H7 (cell line): Measurements from ENCODE around the gene ZNF236. TPM values are rescaled to one million over a fixed set of nuclear protein-coding genes. Genes with fewer than 3 reads are reported as not detected.
"Not testable (repeated sequence)": the region's sequence is repeated elsewhere in the genome, so short reads cannot be mapped to it uniquely, and the experiment has no call there.

Experiments used
- DNase-seq: peaks from one replicate; pipeline ENCODE4 v3.0.0; 2012
- H3K27me3 ChIP-seq: 2 replicates; pipeline ENCODE4 v1.6.0; 2011; ENCODE audit warnings: mild to moderate bottlenecking, low read length; ENCODE audit not compliant: control insufficient read depth, insufficient read depth
- H3K36me3 ChIP-seq: replicated peaks from 2 replicates; pipeline ENCODE4 v1.5.1; 2011; ENCODE audit warnings: low read length; ENCODE audit not compliant: control insufficient read depth, insufficient read depth
- H3K4me3 ChIP-seq: 2 replicates; pipeline ENCODE4 v1.5.1; 2011; ENCODE audit warnings: low read depth, mild to moderate bottlenecking, control low read depth, low read length, moderate library complexity; ENCODE audit not compliant: insufficient read depth
- total RNA-seq: library from RNA; depleted of rRNA; stranded (reverse); fragments of >200 nt; shearing (Covaris generic); gene quantifications from 2 replicates; pipeline ENCODE4 v1.2.3, GENCODE V29; 2014

Gene ZNF236
- total RNA-seq, 1 experiment from 2014 or later: 9.1 TPM

DNA sequence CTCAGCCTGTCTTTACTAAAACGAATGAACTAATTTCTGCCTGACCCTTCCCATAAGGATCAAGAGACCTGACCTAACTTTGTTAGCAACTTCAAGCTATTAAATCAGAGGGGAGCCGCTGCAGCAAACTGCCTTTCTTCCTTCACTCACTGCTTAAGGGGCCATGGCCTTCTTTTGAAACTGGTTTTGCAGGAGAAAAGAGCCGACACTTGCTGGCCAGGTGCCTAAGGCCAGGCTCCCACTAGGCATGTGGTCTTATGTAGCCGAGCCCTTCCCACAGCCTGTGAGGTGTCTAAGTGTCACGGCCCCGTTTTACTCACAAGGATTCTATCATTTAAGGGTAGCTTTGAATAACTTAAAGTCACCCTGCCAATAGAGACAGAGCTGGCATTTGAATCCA lies 130.8 kb downstream of the ZNF236 start:
- Histone ChIP-seq H3K4me3 (no peak overlapping the region), H3K27me3 (no peaks in the 10 kb centered on the region), H3K36me3 (peaks cover 2% of the 10 kb centered on the region)
- DNase-seq: no peak

DNA sequence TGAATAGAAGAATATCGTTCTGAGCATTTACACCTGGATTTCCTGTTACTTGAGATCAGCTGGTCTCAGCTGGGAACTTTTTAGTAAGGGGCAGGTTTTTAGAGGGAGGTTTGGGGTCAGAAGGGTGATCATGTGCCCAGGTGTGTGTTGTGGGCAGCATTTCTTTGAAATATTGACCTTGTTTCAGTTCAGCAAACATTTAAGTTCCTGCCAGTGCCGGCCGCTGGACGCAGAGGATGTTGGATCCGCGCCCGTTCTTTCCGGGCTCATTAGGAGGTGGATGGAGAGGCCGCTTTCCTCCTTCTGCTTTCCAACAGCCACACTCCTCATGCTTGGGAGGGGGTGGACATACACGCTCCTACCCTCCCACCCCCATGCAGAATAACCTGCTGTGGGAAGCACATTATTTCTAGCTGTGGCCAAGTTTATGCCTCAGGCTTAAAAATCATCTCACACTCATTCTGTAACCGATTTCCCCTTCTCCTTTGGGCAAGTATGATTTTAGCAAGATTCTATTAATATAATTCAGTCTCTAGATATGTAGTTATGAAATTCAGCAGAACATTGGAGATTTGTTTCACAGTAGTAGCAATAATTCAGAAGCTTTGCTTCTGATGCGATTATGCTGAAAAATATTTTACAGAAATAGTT lies 131.4 kb downstream of the ZNF236 start:
- no peak overlapping the region for H3K4me3 ChIP-seq
- DNase-seq: no peak
- no peaks in the 10 kb centered on the region for H3K27me3 ChIP-seq
- peaks cover 5% of the 10 kb centered on the region for H3K36me3 ChIP-seq

DNA sequence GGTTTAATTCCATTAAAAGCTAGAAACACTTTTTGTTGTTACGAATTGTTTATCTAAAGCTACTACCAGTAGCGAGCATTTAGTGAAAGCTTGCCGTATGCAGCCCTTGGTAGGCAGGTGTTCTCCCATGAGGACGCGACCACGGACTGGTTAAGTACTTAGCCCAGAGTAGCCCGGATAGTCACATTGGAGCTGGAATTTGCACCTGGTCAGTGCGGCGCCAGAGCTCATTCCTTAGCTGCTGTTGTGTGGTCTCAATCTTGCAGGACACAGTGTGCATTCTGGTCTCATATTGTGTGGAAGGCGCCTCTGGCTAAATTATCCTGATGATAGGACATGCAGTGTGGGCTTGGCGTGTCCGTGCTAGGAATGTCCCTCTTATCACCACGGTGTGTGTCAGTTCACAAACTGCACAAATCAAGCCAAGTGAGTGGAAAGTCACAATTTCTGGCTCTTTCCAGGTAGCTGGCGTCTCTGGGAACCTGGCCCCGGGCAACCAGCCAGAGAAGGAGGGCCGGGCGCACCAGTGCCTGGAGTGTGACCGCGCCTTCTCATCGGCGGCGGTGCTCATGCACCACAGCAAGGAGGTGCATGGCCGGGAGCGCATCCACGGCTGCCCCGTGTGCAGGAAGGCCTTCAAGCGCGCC lies 133.3 kb downstream of the ZNF236 start:
- Histone ChIP-seq H3K27me3 (no peaks in the 10 kb centered on the region), H3K36me3 (peaks cover 4% of the 10 kb centered on the region), H3K4me3 (no peak overlapping the region)
- no peak for DNase-seq

DNA sequence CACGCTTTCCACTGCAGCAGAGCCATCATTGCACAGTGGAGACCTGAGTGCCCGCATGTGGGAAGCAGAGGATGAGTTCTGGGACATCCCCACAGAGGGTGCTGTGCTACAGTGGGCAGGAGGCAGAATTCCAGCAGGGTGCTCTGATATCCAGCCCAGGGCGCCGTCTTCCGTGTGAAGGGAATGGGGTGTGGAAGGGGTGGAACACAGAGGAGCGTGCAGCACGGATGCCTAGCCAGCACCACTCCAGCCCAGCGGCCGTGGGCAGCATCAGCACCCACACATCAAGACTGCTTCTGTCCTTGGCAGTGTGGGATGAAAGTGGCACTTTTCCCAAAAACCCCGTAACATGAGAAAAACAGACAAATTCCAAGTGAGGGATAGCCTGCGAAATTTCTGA lies 134.3 kb downstream of the ZNF236 start:
- H3K4me3 ChIP-seq: no peak overlapping the region
- no peaks in the 10 kb centered on the region for H3K27me3 ChIP-seq
- peaks cover 4% of the 10 kb centered on the region for H3K36me3 ChIP-seq
- DNase-seq: no peak

DNA sequence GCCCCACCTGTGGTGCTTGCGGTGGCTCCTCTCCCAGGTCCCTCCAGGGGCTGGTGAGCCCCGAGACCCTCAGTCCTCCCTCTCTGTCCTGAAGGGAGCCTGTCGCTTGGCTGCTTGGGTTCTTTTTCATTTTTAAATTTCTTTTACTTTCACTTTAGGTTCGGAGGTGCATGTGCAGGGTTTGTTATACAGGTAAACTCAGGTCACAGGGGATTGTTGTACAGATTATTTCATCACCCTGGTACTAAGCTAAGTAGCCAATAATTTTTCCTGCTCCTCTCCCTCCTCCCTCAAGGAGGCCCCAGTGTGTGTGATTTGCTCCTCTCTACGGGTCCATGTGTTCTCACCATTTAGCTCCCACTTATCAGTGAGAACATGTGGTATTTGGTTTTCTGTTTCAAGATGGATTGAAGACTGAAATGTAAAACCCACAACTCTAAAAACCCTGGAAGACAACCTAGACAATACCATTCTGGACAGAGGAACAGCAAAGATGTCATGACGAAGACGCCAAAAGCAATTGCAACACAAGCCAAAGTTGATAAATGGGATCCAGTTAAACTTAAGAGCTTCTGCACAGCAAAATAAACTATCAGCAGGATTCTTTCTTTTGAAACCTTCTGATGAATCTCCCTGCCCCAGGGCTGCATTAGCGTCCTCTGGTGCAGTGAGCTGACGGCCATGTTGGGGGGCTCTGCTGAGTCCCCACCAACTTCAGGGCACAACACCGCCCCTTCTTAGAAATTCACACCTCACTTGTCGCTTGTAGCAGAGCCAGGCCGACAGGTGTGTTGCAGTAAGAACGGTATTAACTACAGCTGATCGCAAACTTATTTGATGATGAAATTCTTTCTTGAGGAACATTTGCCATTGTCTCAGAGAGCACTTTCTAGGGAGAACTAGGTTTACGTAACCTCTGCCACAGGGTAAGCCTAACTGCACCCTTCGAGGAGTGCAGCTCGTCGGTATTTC lies 135.3 kb downstream of the ZNF236 start:
- H3K36me3 ChIP-seq: peaks cover 4% of the 10 kb centered on the region
- no peak for DNase-seq
- no peaks in the 10 kb centered on the region for H3K27me3 ChIP-seq
- no peak overlapping the region for H3K4me3 ChIP-seq

DNA sequence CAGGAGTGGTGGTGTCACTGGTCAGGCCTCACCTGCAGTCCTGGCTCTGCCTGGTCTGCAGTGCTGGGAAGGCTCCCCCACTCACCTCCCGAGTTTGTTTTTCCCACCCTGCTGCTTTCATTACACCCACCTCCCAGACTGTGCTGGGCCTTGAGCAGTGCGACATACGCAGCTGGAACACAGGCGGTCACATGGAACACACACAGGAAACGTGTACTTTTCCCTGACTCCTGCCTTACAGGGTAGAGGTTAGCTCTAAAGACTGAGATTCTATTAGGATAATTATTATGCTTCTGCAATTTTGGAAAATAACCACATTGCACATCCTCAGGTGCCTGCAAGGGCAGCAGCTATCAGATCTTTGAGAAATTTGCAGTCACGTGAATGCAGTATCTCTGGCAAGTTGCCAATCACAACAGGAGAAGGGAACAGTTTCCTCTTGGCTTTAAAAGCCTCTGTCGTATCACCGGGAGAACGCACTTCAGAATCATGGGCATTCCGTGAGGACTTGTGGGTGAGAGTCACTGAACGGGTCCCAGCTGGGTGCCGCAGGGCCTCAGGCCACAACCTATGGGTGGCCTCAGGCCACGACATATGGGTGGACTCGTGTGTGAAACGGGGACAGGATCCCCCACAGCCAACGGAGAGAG lies 136.5 kb downstream of the ZNF236 start:
- no peak overlapping the region for H3K4me3 ChIP-seq
- no peaks in the 10 kb centered on the region for H3K27me3 ChIP-seq
- peaks cover 4% of the 10 kb centered on the region for H3K36me3 ChIP-seq
- no peak for DNase-seq

DNA sequence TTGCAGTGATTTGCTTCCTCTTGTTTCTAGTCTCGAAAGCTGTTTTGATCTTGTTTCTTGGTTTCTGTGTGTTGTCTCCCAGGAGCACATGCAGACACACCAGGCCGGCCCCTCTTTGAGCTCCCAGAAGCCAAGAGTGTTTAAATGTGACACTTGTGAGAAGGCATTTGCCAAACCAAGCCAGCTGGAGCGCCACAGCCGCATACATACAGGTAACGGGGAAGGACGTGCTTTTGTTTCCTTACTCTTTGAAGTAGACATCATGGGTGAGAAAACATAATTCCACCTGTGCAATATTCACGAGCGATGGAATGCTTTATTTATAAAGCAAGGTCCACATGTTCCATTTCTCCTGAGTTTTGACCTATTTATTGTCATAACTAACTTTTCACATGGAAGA lies 137.2 kb downstream of the ZNF236 start:
- Histone ChIP-seq H3K4me3 (no peak overlapping the region), H3K27me3 (no peaks in the 10 kb centered on the region), H3K36me3 (peaks cover 4% of the 10 kb centered on the region)
- no peak for DNase-seq

DNA sequence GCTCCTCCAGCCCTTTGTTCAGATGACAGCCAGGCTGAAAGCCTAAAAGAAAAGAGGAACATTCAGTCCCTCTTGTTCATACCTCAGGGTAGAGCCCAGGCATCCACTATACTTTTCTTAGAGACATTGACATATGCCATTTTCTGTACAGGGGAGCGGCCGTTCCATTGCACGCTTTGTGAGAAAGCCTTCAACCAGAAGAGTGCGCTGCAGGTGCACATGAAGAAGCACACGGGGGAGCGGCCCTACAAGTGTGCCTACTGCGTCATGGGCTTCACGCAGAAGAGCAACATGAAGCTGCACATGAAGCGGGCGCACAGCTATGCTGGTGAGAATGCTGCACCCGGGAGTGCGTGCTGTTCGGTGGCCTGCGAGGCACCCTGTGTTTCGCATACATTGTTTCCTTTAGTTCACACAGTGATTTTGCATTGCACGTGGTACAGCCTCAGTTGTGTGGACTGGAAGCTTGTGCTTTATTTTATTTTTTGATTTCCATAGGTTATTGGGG lies 138.2 kb downstream of the ZNF236 start:
- no peak for DNase-seq
- H3K27me3 ChIP-seq: no peaks in the 10 kb centered on the region
- no peak overlapping the region for H3K4me3 ChIP-seq
- H3K36me3 ChIP-seq: peaks cover 4% of the 10 kb centered on the region

DNA sequence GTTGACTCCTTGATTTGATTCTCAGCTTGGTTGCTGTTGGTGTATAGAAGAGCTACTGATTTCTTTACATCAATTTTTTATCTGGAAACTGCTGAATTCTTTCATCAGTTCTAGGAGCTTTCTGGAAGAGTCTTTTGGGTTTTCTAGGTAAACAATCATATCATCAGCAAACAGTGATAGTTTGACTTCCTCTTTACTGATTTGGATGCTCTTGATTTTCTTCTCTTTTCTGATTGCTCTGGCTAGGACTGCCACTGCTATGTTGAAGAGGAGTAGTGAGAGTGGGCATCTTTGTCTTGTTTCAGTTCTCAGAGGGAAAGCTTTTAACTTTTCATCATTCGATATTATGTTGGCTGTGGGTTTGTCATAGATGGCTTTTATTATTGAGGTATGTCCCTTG lies 140.5 kb downstream of the ZNF236 start:
- no peak for DNase-seq
- Histone ChIP-seq H3K27me3 (no peaks in the 10 kb centered on the region), H3K4me3 (no peak overlapping the region), H3K36me3 (peaks cover 4% of the 10 kb centered on the region)

DNA sequence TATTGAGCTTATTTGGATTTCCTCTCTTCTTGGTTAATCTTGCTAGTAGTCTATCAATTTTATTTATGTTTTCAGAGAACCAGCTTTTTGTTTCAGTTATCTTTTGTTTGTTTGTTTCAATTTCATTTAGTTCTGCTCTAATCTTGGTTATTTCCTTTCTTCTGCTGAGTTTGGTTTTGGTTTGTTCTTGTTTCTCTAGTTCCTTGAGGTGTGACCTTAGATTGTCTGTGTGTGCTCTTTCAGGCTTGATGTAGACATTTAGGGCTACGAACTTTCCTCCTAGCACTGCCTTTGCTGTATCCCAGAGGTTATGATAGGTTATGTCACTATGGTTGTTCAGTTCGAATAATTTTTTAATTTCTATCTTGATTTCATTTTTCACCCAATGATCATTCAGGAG lies 141.6 kb downstream of the ZNF236 start:
- 0 out of 2 replicates have a peak, but pooled peaks cover 1% of the 10 kb centered on the region for H3K36me3 ChIP-seq
- H3K27me3 ChIP-seq: no peaks in the 10 kb centered on the region
- DNase-seq: no peak
- H3K4me3 ChIP-seq: no peak overlapping the region

DNA sequence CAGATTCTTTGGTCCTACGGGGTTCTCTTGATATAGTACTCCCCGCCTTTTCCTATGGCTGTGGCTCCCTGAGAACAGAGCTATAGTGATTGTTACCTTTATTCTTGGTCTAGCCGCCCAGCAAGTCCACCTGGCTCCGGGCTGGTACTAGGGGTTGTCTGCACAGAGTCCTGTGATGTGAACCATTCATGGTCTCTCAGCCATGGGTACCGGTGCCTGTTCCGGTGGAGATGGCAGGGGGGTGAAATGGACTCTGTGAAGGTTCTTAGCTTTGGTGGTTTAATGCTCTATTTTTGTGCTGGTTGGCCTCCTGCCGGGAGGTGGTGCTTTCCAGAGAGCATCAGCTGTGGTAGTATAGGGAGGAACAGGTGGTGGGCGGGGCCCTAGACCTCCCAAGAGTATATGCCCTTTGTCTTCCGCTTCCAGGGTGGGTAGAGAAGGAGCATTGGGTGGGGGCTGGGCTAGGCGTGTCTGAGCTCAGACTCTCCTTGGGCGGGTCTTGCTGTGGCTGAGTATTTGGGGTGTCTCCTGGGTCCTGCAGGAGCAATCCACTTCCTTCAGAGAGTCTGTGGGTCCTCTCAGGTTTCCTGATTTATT lies 143.3 kb downstream of the ZNF236 start:
- not testable (repeated sequence) for H3K4me3 ChIP-seq, DNase-seq, H3K27me3 ChIP-seq, H3K36me3 ChIP-seq

DNA sequence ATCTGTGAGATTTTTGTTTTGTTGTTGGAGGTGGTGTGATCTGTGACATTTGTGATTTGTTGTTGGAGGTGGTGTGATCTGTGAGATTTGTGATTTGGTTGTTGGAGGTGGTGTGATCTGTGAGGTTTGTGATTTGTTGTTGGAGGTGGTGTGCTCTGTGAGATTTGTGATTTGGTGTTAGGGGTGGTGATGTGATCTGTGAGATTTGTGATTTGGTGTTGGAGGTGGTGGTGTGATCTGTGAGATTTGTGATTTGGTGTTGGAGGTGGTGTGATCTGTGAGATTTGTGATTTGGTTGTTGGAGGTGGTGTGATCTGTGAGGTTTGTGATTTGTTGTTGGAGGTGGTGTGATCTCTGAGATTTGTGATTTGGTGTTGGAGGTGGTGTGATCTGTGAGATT lies 144.9 kb downstream of the ZNF236 start:
- not testable (repeated sequence) for H3K4me3 ChIP-seq, DNase-seq, H3K36me3 ChIP-seq

DNA sequence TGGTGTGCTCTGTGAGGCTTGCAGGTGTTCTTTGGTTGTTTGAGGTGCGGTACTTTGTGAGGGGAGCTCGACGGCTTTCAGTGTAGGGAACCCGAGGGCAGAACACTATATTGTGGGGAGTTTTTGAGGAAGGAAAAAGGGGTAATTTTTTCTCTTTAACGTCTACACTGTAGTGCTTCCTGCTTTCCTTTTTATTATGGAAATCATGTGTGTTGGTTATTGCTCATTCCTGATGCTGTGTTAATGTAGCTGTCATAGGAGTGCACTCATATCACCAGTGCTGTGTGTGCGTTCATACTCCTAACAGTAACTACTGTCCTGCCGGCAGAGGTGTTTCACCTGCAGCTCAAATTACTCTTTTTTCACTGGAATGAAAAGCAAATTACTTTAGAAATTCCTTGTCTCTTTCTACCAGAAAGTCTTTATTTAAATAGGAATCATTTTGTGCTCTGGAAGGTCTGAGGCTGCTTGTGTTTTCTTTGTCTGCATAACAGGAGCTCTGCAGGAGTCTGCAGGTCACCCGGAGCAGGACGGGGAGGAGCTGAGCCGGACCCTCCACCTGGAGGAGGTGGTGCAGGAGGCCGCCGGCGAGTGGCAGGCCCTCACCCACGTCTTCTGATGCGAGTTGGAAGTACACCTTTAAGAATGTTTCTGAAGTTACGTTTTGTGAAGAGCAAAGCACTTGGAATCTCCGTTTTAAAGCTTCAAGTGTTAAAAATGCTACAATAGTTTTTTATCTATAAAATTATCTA lies 145.5 kb downstream of the ZNF236 start:
- DNase-seq: peak; percentile 90
- no peaks in the 10 kb centered on the region for H3K27me3 ChIP-seq
- no peaks in the 10 kb centered on the region for H3K36me3 ChIP-seq
- no peak overlapping the region for H3K4me3 ChIP-seq

More for the DNA sequence above, 144.9 kb downstream of the ZNF236 start:
- not testable (repeated sequence) for H3K27me3 ChIP-seq
